ENCODE results near the gene ERF. TPM values are rescaled to one million over a fixed set of nuclear protein-coding genes. Genes with fewer than 3 reads are reported as not detected.
A peak's percentile ranks its signal among the peaks of the same experiment; 100 is the strongest.

Gene ERF
- total RNA-seq, 1 donor from 2014 or later, result 11.6 TPM

DNA sequence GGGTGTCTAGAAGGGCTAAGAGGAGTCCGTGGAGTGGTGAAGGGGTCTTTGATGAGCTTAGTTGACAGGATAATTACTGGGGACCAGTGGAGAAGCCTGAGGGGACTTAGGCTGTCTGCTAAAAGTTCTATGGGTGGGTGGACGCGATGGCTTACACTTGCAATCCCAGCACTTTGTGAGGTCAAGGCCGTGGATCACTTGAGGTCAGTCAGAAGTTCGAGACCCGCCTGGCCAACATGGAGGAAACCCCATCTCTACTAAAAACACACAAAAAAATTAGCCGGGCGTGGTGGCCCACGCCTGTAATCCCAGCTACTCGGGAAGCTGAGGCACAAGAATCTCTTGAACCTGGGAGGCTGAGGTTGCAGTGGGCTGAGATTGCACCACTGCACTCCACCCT is 9.7 kb downstream of the ERF start:
- FAIRE-seq (no peak), DNase-seq (ENCODE audit: low read depth) (no peak)
- Histone ChIP-seq H3K4me3 (ENCODE audit: low read depth, low read length) (no peak overlapping the region), H3K36me3 (ENCODE audit: control insufficient read depth, insufficient read depth, low read length) (peaks cover 14% of the 10 kb centered on the region), H3K27me3 (ENCODE audit: control insufficient read depth, insufficient read depth, low read length) (no peaks in the 10 kb centered on the region)
- TF ChIP-seq, protein P1, sequence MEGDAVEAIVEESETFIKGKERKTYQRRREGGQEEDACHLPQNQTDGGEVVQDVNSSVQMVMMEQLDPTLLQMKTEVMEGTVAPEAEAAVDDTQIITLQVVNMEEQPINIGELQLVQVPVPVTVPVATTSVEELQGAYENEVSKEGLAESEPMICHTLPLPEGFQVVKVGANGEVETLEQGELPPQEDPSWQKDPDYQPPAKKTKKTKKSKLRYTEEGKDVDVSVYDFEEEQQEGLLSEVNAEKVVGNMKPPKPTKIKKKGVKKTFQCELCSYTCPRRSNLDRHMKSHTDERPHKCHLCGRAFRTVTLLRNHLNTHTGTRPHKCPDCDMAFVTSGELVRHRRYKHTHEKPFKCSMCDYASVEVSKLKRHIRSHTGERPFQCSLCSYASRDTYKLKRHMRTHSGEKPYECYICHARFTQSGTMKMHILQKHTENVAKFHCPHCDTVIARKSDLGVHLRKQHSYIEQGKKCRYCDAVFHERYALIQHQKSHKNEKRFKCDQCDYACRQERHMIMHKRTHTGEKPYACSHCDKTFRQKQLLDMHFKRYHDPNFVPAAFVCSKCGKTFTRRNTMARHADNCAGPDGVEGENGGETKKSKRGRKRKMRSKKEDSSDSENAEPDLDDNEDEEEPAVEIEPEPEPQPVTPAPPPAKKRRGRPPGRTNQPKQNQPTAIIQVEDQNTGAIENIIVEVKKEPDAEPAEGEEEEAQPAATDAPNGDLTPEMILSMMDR (IDR thresholded peaks at IDR 0.05; ENCODE audit: insufficient read depth, low read length, severe bottlenecking), result no peak

DNA sequence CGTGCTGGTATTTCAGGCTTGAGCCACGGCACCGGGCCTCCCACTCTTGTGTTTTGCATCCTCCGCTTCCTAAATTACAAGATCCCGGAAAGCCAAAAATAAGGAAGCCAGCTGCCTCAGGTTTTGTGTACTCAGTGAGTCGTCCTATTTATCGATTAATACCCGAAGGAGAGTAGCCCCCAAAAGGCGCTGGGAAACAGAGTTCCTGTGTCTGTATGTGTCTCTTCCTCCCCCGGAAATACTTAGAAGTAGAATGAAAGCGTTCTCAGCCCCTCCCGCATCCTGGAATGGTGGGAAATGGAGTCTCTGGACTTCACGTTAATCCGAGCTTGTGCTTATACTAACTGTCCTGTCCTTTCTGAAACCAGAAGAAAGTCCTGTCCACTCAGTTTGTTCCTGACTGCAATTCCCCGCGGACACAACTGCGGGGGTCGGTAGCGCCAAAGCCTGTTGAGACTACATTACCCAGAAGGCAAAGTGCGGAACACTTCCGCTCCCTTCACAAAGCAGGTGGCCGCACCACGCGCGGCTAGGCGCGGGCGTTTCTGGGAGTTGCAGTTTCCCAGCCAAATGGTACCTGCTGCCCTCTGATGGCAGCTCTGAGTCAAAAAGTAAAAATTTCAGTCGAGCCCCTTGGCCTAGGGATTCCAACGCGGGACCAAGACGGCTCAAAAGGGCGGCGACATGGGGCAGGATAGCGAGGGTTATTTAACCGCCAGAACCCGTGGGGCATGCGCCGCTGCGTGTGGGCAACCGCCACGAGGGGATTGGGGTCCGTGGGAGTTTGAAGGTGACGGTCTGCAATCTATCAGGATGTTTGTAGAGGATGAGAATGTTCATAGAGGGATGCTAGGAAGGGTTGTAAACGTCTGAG is 10.3 kb downstream of the ERF start:
- FAIRE-seq (no peak), DNase-seq (ENCODE audit: low read depth) (peak; percentile 90)
- TF ChIP-seq, protein P1 (IDR thresholded peaks at IDR 0.05; ENCODE audit: insufficient read depth, low read length, severe bottlenecking), result peak; percentile 76
- Histone ChIP-seq H3K36me3 (ENCODE audit: control insufficient read depth, insufficient read depth, low read length) (peaks cover 16% of the 10 kb centered on the region), H3K27me3 (ENCODE audit: control insufficient read depth, insufficient read depth, low read length) (no peaks in the 10 kb centered on the region), H3K4me3 (ENCODE audit: low read depth, low read length) (peak overlapping the region; percentile 70)

DNA sequence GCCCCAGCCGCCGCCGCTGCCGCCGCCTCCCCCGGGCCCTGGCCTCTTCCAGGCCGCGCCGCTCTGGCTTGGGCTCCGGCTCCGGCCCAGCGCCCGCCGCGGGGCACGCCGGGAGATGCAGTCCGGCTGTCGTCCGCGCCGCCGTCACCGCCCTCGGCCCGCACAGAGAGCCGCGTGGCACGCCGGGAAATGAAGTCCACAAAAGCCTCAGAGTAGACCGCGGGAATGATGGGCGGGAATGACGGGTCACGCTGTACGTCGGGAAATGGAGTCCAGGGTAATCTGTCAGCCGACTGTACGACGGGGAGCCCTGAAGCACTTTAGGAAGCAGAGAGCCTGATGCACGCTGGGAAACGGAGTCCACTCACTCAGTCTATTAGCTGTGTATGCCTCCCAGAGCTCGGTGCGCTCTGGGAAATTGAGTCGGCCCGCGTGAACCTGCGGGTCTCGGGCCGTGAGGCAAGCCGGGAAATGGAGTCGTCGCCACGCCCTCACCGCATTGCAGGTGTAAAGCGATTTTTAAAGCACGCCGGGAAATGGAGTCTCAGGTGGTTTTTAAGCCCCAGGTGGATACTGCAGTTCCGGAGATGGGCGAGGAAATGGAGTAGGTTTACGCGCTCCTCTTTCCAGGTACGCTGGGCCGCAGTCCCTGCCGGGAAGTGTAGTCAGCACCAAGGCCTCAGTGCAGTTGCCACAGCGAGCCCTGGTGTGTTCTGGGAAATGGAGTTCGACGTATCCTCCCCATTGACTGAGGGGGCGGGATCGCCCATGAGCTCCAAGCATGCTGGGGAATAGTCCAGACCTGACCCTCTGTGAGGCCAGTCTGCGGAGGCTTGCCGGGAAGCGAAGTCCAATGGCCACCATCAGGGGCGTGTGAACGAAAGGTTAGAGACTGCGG is 12.2 kb downstream of the ERF start, which contains the start of gene GSK3A:
Gene GSK3A, minus strand, starts transcription at position 91 of the 898 bp plus-strand sequence. CDS start 137 bp downstream, outside the sequence.
- TF ChIP-seq, protein P1 (IDR thresholded peaks at IDR 0.05; ENCODE audit: insufficient read depth, low read length, severe bottlenecking), result no peak
- FAIRE-seq (peak; percentile 90), DNase-seq (ENCODE audit: low read depth) (peak; percentile 98)
- H3K4me3 ChIP-seq (ENCODE audit: low read depth, low read length), result peak within 1 kb of the TSS; percentile 70
- H3K36me3 ChIP-seq (ENCODE audit: control insufficient read depth, insufficient read depth, low read length), result peaks cover 7% of the 10 kb centered on the region
- H3K27me3 ChIP-seq (ENCODE audit: control insufficient read depth, insufficient read depth, low read length), result no peaks in the 10 kb centered on the region

DNA sequence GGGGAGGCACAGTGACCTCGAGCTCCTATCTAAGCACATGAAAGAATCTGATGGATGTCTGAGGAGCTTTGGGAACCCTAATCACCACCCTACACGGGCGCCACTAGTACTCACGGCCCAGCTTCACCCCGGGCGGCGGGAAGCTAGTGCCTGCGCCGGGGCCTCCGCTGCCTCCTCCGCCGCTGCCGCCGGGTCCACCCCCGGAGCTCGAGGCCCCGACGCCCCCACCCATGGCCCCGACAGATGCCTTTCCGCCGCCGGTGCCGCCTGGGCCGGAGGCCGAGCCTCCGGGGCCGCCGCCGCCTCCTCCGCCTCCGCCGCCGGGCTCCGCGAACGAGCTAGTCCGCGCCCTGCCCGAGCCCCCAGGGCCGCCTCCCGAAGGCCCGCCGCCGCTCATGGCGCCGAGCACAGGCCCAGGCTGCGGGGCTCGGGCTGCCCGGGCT is 12.8 kb downstream of the ERF start:
- peaks cover 6% of the 10 kb centered on the region for H3K36me3 ChIP-seq (ENCODE audit: control insufficient read depth, insufficient read depth, low read length)
- DNase-seq (ENCODE audit: low read depth) (no peak), FAIRE-seq (no peak)
- peak overlapping the region; percentile 70 for H3K4me3 ChIP-seq (ENCODE audit: low read depth, low read length)
- H3K27me3 ChIP-seq (ENCODE audit: control insufficient read depth, insufficient read depth, low read length), result no peaks in the 10 kb centered on the region
- TF ChIP-seq, protein P1 (IDR thresholded peaks at IDR 0.05; ENCODE audit: insufficient read depth, low read length, severe bottlenecking), result no peak

DNA sequence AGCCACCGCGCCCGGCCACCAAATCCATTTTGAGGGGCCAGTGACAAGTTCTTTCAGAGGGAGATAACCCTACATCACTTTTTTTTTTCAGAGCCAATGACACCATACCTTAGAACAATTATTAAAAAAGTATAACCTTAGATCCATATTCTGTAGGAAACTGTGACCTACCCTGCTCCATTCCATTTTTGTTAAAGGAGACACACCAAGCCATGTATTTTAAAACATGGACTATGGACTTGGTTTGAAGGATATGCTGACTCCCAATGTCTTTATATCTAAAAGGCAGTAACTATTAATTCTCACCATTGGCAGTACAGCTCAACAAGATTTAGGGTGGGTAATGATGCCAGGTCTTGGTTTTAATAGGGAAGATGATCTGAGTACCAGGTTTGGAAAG is 13.6 kb downstream of the ERF start:
- Histone ChIP-seq H3K36me3 (ENCODE audit: control insufficient read depth, insufficient read depth, low read length) (peaks cover 8% of the 10 kb centered on the region), H3K4me3 (ENCODE audit: low read depth, low read length) (peak overlapping the region; percentile 70), H3K27me3 (ENCODE audit: control insufficient read depth, insufficient read depth, low read length) (no peaks in the 10 kb centered on the region)
- no peak for DNase-seq (ENCODE audit: low read depth)
- no peak for FAIRE-seq
- TF ChIP-seq, protein P1 (IDR thresholded peaks at IDR 0.05; ENCODE audit: insufficient read depth, low read length, severe bottlenecking), result no peak

All from bronchial epithelial cell (primary cell).